HEK293T (cell line): ENCODE results near the gene DNER.

Experiments used
- FOXM1 ChIP-seq: fragments of 450-650 bp; IDR thresholded peaks from 2 replicates; pipeline ENCODE4 v1.6.1; 2017; ENCODE audit warnings: mild to moderate bottlenecking, borderline replicate concordance
- HDGF ChIP-seq: fragments of 450-650 bp; IDR thresholded peaks from 2 replicates; pipeline ENCODE4 v1.6.1; 2017; ENCODE audit warnings: antibody characterized with exemption, borderline replicate concordance

DNA sequence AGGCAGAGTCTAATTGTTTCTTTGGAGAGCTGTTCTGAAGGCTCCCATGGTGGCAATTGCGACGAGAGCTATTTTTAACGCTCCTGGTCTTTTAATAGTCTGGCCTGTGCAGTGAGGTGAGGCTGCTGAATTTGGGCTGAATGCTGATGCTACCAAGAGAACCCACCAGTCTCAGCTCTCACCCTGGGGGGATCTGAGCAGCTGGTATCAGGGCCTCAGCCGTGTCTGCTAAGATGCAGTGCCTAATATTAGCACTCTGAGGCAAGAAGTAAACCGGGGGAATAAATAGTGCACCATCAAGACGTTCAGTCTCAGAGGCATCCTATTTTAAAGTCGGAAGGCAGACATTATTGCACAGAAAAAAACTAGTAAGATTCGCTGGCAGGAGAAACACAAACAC is 228.5 kb downstream of the DNER start:
- TF ChIP-seq HDGF (no peak), FOXM1 (no peak)
